HG02623 (cell line): ENCODE data around the gene EIF3J.

ENCODE experiments used
- ATAC-seq: cut with Tn5 transposase; IDR thresholded peaks from one replicate; pipeline ENCODE4 v1.9.1; 2021; ENCODE audit warnings: moderate library complexity; ENCODE audit not compliant: unreplicated experiment

The EIF3J gene

DNA sequence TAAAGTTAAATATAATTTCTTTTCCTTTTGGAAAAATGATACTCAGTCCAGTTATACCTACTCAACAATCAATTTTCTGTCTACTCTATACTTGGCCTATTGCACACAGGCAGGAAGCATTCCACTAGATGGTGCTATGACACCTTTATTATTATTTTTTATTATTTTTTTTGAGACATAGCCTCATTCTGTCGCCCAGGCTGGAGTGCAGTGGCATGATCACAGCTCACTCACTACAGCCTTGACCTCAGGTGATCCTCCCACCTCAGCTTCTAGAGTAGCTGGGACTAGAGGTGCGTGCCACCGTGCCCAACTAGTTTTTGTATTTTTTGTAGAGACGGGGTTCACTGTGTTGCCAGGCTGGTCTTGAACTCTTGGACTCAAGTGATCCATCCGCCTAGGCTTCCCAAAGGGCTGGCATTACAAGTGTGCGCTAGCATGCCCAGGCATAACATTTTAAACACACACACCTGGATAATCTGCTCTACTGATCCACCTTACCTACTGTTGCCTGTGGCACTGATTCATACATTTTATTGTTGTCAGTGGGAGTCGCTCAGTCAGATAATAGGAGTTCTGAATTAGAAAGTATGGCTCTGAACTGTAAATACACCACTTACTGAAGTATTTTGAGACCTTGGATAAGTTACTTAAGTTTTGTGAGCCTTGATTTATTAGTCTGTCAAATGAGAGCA lies 56.2 kb downstream of the EIF3J start:
- ATAC-seq: no peak

DNA sequence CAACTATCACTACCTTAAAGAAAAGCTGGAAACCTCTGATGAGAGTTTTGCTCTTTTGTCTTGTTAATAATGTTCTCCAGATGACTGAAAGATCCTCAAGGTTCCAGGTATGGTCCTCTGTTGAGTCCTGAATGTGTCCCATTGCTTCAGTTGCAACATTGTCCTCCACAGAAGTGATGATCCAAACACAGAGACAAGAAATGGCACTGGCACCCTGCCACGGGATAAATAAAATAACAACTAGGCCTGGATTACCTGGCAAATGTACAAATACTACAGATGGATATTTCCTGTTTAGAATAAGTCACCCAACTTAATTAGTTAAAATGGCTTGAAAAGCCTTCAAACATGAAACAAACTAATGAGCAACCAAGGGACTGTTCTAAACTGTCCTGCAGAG lies 58.3 kb downstream of the EIF3J start:
- no peak for ATAC-seq

DNA sequence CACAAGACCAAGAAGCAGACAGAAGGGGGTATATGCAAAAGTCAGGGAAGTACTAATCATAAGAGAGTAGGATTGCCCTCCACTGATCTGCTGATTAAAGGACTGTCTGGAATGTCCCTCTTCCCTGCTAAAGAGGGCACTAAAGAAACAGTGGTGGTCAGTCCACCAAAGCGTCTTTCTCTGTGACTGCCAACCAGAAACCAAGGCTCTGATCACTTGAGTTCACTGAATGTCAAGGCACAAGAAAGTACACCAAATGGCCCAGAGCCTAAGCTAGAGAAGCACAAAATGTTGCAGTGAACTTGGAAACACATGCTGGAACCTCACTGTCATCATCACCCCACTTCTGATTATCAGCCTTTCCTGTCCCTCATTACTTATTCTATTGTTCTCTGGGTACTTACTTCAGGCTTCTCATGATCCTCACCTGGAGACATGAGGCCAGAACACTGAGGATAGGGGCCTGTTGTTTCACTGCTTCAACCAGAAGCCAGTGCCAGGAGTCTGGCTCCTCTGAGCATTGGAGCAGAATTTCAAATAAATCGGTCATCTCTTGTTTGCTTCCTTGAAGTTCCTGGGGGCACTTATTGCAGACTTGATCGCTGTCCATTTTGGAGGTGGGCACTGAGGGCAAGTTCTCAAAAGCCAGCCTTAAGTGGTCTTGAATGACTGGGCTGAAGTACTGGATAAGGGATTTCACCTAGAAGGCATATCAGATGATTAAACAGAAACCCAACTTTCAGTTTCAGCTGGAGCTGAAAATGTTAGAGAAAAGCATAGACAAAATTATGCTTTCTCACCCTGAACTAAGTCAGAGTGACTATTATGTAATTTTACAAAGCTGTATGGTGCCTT lies 58.9 kb downstream of the EIF3J start:
- no peak for ATAC-seq

DNA sequence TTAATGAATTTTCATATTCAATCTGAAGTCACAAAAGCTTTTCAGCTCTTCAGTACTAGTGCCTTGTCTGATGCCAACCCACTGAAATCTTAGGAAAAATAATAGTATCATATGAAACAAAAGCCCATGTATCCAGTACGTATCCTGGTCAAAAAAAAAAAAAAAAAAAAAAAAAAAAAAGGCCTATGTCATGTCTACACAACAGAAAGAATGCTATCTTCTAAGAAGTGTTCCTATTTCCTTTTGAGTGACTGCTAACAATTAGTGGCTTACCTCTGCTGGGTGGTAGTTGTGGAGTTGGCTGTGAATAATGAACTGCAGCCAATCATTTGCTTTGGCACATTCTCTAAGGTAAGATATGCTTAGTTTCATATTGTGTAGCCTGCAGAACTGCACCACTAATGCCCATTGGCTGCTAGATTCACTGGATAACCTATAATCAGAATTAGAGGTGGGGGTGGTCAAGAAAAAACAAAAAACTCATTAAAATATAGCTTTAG lies 59.6 kb downstream of the EIF3J start:
- ATAC-seq: no peak

DNA sequence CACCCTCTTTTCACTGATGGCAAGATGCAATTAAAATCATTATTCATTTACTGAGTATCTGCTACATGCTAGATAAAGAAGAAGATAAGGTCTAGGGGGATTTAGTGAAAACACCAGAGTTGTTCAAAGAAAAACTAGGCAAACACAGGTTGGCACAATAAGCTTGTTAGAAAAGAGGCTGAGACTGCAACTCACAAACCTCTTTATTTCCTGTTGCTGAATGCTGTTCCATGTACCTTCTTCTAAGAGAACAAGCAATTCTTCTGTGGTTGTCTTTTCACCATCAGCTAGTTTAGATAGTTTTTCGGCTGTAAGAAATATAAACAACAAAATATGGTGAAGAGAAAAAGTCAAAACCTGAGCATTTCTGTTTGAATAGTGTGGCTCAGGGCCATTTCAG lies 61.1 kb downstream of the EIF3J start:
- ATAC-seq: no peak

DNA sequence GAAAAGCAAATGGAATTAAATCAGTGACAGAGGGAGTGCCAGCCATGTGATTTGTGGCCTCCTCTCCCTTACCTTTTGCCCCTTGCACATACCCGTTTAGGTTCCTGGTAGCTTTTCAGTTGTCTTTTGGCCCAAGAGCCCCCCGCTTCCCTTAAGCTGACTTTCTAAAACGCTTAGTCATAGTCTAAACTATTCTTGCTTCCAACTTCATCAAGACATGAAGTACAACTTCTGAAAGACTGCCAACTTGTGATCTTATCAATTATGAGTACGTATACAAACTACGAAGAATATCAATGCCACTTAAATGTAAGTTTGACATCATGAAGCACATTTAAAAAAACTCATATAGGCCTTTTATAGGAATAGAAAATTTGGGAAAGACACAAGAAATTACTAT lies 61.9 kb downstream of the EIF3J start:
- ATAC-seq: no peak

DNA sequence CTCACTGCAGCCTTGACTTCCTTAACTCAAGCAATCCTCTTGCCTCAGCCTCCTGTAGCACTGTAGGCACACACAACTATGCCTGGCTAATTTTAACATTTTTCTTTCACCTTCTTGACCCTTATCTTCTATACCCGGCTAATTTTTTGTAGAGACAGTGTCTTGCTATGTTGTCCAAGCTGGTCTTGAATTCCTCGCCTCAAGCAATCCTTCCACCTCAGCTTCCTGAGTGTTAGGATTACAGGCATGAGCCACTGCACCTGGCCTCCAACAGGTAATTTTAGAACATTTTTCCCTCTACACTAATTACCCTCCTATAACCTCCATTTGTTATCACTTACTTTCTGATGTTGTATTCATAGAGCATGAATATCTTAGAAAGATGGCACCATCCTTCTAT lies 66.2 kb downstream of the EIF3J start:
- ATAC-seq: no peak

DNA sequence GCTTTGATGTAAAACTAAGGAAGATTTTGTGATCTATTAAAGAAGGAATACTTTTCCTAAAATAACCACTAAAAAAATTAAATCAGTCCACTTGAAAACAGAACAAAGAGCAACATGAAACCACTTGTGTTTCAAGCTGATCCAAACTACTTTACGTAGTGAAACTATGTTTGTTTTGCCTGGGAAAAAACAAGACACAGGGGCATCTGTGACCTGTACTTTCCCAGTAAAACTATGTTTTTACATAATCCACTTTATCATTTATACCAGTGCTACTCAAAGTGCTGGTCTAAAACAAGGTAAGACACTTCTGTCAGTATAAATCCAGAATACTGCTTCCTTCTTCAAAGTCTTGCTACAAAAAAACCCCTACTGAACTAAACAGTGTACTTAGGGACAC lies 69.8 kb downstream of the EIF3J start:
- ATAC-seq: no peak
